Kidney epithelial cell (primary cell): ENCODE measurements around the gene EARS2. TPM values are rescaled to one million over a fixed set of nuclear protein-coding genes. Genes with fewer than 3 reads are reported as not detected.

ENCODE experiments used
- DNase-seq: peaks from one replicate; pipeline ENCODE4 v3.0.0-alpha.2; 2010; ENCODE audit warnings: low read depth
- H3K27me3 ChIP-seq: 2 replicates; pipeline ENCODE4 v1.6.0; 2011; ENCODE audit warnings: low read length; ENCODE audit not compliant: control insufficient read depth, insufficient read depth
- H3K36me3 ChIP-seq: 2 replicates; pipeline ENCODE4 v1.5.1; 2011; ENCODE audit warnings: low read length; ENCODE audit not compliant: control insufficient read depth, insufficient read depth
- H3K4me3 ChIP-seq: 2 replicates; pipeline ENCODE4 v1.5.1; 2011; ENCODE audit warnings: low read depth, mild to moderate bottlenecking, control low read depth, low read length
- total RNA-seq: library from RNA; depleted of rRNA; stranded (reverse); fragments of >200 nt; gene quantifications from 2 replicates; pipeline ENCODE4 v1.2.3, GENCODE V29; 2015
- TF ChIP-seq, protein P1 (sequence below): IDR thresholded peaks from 2 replicates; pipeline ENCODE4 v1.5.1; 2011; ENCODE audit warnings: mild to moderate bottlenecking, moderate library complexity, low read length, control low read depth, inconsistent platforms; ENCODE audit not compliant: insufficient read depth, poor library complexity, severe bottlenecking

EARS2 gene
- total RNA-seq, 1 donor from 2014 or later, result 22.3 TPM

DNA sequence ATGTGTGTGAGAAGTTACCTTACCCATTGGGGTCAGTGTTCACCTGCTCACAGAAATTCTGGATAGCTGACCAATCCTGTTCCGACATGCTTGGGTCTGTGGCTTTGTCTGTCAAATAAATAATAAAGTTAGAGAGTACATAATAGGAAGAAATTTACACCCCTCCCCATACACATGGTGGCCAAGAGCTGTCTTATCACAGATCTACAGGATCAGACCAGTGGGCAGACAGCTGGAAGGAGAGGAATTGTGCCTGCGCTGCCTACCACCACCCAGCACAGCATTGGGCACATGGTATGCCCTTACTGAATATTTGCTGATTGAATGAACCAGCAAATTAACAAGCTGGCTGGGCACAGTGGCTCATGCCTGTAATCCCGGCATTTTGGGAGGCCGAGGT lies 61.5 kb downstream of the EARS2 start:
- Histone ChIP-seq H3K36me3 (peaks cover 5% of the 10 kb centered on the region), H3K27me3 (no peaks in the 10 kb centered on the region), H3K4me3 (no peak overlapping the region)
- TF ChIP-seq, protein P1, sequence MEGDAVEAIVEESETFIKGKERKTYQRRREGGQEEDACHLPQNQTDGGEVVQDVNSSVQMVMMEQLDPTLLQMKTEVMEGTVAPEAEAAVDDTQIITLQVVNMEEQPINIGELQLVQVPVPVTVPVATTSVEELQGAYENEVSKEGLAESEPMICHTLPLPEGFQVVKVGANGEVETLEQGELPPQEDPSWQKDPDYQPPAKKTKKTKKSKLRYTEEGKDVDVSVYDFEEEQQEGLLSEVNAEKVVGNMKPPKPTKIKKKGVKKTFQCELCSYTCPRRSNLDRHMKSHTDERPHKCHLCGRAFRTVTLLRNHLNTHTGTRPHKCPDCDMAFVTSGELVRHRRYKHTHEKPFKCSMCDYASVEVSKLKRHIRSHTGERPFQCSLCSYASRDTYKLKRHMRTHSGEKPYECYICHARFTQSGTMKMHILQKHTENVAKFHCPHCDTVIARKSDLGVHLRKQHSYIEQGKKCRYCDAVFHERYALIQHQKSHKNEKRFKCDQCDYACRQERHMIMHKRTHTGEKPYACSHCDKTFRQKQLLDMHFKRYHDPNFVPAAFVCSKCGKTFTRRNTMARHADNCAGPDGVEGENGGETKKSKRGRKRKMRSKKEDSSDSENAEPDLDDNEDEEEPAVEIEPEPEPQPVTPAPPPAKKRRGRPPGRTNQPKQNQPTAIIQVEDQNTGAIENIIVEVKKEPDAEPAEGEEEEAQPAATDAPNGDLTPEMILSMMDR, result no peak
- DNase-seq, result no peak

GRCh38 chr16:23494188-23494587 lies 63.0 kb downstream of the EARS2 start:
- TF ChIP-seq, protein P1, result no peak
- Histone ChIP-seq H3K27me3 (no peaks in the 10 kb centered on the region), H3K4me3 (no peak overlapping the region), H3K36me3 (peaks cover 4% of the 10 kb centered on the region)
- DNase-seq, result no peak

GRCh38 chr16:23491490-23492391 lies 65.4 kb downstream of the EARS2 start:
- Histone ChIP-seq H3K36me3 (peaks cover 6% of the 10 kb centered on the region), H3K4me3 (no peak overlapping the region)

DNA sequence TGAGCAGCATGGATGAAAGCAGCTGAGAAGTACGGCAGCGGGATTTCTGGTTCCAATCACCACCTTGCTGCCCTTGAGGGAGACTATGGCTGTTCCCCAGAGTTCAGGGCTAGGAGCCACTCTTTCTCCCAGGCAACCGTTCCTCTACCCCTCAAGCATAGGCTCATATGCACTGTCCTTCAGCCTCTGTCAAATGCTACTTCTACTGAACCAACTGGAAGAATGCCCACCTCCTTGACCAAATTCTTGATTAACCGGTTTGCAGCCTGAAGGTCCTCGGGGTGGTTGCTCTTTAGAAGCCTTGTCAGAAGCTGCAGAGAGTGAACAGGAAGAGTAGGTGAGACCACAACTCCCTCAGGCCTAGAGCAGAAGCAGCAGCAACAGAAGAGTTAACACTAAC lies 70.7 kb downstream of the EARS2 start:
- Histone ChIP-seq H3K4me3 (no peak overlapping the region), H3K36me3 (peaks cover 6% of the 10 kb centered on the region), H3K27me3 (no peaks in the 10 kb centered on the region)
- no peak for DNase-seq
- TF ChIP-seq, protein P1, result no peak

More at GRCh38 chr16:23491490-23492391, 65.4 kb downstream of the EARS2 start:
- H3K27me3 ChIP-seq, result no peaks in the 10 kb centered on the region
- TF ChIP-seq, protein P1, result no peak
- DNase-seq, result no peak

DNA sequence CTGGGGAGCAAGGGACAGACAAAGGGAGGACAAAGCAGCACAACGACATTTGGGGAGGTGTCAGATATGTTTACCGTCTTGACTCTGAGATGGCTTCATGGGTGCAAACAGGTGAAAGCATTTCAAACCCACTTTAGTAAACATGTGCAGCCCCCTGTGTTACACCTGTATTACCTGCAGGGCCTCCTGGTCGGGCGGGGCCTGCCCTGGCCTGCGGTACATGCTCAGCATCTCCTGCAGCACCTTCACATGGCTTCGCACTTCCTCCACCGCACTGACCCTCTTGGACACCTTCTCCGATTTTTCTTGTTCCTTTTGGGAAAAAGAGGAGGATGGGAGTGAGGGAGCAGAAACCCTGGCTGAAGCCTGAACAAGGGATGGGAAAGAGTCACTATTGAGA lies 71.3 kb downstream of the EARS2 start:
- no peak for DNase-seq
- Histone ChIP-seq H3K36me3 (peaks cover 5% of the 10 kb centered on the region), H3K4me3 (no peak overlapping the region), H3K27me3 (no peaks in the 10 kb centered on the region)
- TF ChIP-seq, protein P1, result no peak
